OCI-M2 (cell line): ENCODE results near the gene BRIP1.

Experiments used
- DNase-seq: peaks from one replicate; lab custom pipeline; 2025; ENCODE audit not compliant: unreplicated experiment; lab: John Stamatoyannopoulos, UW

The BRIP1 gene

GRCh38 chr17:61764846-61765245 lies 98.5 kb downstream of the BRIP1 start:
- DNase-seq: no peak

- DNase-seq: no peak
These were observed 101.5 kb downstream of the BRIP1 start for GRCh38 chr17:61761827-61762226.

GRCh38 chr17:61759362-61759761 lies 104.0 kb downstream of the BRIP1 start:
- DNase-seq: no peak

GRCh38 chr17:61758430-61758829 lies 104.9 kb downstream of the BRIP1 start:
- DNase-seq: no peak

GRCh38 chr17:61757168-61757567 lies 106.2 kb downstream of the BRIP1 start:
- no peak for DNase-seq

- DNase-seq: no peak
These were observed 106.8 kb downstream of the BRIP1 start for GRCh38 chr17:61756561-61756960.

GRCh38 chr17:61755668-61756067 lies 107.7 kb downstream of the BRIP1 start:
- DNase-seq: no peak

- no peak for DNase-seq
These were observed 108.2 kb downstream of the BRIP1 start for GRCh38 chr17:61755078-61755477.

GRCh38 chr17:61754124-61754523 lies 109.2 kb downstream of the BRIP1 start:
- DNase-seq: no peak

- no peak for DNase-seq
These were observed 109.6 kb downstream of the BRIP1 start for GRCh38 chr17:61753696-61754095.

- DNase-seq: no peak
These were observed 112.7 kb downstream of the BRIP1 start for GRCh38 chr17:61750656-61751055.

- no peak for DNase-seq
These were observed 113.4 kb downstream of the BRIP1 start for GRCh38 chr17:61749823-61750404.

GRCh38 chr17:61746248-61746985 lies 116.9 kb downstream of the BRIP1 start:
- no peak for DNase-seq

- DNase-seq: no peak
These were observed 118.5 kb downstream of the BRIP1 start for GRCh38 chr17:61744804-61745203.

- DNase-seq: no peak
These were observed 119.1 kb downstream of the BRIP1 start for GRCh38 chr17:61744252-61744651.

GRCh38 chr17:61743766-61744165 lies 119.6 kb downstream of the BRIP1 start:
- no peak for DNase-seq

- no peak for DNase-seq
These were observed 124.3 kb downstream of the BRIP1 start for GRCh38 chr17:61739002-61739401.

- DNase-seq: no peak
These were observed 125.1 kb downstream of the BRIP1 start for GRCh38 chr17:61738249-61738648.

GRCh38 chr17:61737820-61738219 lies 125.5 kb downstream of the BRIP1 start:
- no peak for DNase-seq

- DNase-seq: no peak
These were observed 126.9 kb downstream of the BRIP1 start for GRCh38 chr17:61736438-61736837.

- no peak for DNase-seq
These were observed 127.5 kb downstream of the BRIP1 start for GRCh38 chr17:61735807-61736206.

GRCh38 chr17:61734466-61734865 lies 128.9 kb downstream of the BRIP1 start:
- no peak for DNase-seq

GRCh38 chr17:61734012-61734411 lies 129.3 kb downstream of the BRIP1 start:
- no peak for DNase-seq
